GM21825 (cell line): ENCODE results near the gene STAT4.

Source experiments
- ATAC-seq: cut with Tn5 transposase; IDR thresholded peaks from one replicate; pipeline ENCODE4 v1.9.1; 2021; ENCODE audit warnings: mild to moderate bottlenecking, moderate library complexity; ENCODE audit not compliant: unreplicated experiment

Gene STAT4

GRCh38 chr2:190979906-190980629 lies 170.7 kb downstream of the STAT4 start:
- no peak for ATAC-seq
